Bone marrow (tissue), 2 donors: ENCODE results near the gene GNG11.

Experiments
- DNase-seq, 2 donors: peaks; one replicate each; lab custom pipeline; 2025; lab: John Stamatoyannopoulos, UW

GNG11 gene

DNA sequence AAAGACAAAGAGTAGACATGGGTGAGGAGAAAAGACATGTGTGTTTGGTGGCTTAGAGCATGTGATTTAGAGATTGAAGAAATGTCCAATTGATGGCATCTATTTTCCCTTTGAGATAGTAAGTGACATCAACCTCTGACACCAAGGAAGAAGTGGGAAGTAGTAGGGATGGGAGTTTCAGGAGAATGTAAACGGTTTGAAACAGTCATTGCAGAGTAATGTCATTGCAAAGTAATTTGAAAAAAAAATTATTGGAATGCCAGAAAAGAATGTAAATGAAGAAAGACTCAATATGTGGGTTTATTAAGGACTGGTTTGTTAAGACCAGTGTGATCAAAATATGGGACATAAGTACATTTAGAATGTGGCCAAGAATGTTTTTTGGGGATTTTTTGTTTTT is 26.6 kb downstream of the GNG11 start:
- no peak for DNase-seq

DNA sequence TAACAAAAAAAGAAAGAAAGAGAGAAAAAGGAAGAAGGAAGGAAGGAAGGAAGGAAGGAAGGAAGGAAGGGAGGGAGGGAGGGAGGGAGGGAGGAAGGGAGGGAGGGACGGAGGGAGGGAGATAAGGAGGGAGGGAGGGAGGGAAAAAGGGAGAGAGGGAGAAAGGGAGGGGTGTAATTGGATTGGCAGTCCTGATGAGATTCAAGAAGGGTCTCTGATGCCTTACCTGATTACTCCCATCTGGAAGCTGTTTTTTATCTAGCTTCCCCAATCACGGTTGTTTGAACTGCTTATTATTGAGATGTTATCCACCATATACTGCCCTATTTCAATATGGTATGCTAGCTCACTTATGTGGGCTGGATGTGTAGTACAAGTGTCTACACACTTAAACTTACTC is 27.3 kb downstream of the GNG11 start:
- no peak for DNase-seq

DNA sequence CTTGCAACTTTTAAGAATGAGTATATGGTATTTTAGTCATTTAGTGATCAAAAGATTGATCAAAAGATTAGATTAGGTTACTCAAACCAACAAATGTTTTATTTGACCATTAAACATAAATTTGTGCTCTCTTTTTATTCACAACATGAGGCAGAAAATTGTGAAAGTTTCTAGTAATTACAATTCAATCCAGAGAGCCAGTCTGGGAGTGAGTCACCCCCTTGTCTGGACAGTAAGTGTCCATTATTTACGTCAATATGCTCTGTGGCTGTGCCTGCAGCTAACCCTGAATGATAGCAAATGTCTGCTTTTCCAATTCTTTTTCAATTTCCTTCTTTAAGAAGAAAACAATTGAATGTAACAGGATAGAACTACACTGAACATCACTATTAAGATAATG is 27.9 kb downstream of the GNG11 start:
- no peak for DNase-seq

DNA sequence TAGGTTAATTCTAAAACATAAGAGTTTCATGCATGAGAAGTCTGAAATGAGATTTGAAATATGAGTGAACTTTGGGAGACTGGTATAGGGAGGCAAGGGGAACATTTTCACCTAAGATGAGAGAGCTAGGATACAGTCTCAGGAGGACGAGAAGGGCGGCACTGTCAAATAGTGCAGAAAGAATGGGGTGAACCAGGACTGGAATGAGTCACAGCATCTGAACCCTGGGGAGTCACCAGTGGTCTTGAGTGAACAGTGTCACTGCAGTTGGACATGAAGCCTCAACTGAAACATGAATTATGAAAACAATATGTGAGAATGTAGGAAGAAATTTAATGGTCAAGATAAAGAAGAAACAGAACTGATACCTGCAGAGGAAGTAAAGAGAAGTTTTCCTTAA is 33.8 kb downstream of the GNG11 start:
- DNase-seq, result no peak

DNA sequence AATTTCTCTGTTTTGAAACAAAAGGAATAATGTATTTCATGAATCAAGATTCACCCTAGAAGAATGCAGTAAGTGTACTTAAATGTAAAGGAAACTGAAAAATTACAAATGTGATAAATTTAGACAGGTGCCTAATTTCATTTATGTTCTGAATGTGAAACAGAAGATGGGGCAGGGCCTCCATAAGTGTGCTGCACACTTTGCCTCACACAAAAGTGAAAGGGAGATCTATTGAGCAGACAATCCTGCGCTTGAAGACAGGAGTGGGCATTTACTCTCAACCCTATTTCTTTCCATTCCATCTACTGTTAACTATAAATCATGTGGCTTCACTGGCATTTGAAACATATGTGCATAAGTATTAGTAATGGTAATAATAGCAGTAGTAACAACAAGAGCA is 36.2 kb downstream of the GNG11 start:
- DNase-seq, result no peak

DNA sequence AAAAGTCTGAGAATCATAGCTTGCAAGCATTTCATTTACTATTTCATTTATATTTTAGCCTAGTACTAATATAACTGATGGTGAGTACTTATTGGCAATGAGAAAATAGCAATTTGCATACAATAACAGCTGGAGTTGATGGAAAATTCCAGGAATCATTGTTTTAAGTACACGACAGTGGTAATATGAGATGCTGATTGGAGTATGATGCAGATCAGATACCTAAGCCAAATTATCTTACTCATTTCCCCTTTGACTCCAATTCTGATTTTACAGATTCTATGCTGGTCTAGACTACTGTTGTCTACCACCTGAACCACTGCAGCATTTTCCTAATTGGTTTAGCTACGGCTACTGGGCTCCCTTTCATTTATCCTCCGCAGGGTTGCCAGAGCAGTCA is 36.7 kb downstream of the GNG11 start:
- DNase-seq, result no peak

DNA sequence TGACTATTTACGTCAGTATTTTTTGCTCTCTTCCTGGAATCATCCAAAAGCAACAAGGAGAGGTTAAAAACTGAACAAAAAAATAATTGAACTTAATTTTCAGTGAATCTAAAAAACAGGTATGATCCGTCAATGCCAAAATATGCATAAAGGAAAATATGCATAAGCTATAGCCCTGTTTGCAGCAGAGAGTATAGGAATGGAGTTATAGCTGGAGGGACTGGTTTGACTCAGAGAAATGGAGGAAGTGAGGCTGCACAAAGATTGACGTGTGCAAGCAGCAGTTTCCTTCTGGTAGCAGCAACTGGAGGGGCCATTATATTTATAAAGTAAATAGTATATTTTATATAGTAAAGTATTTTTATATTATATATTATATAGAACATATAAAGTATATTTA is 37.1 kb downstream of the GNG11 start:
- DNase-seq, result peak in 1 of 2 donors; percentile 28

DNA sequence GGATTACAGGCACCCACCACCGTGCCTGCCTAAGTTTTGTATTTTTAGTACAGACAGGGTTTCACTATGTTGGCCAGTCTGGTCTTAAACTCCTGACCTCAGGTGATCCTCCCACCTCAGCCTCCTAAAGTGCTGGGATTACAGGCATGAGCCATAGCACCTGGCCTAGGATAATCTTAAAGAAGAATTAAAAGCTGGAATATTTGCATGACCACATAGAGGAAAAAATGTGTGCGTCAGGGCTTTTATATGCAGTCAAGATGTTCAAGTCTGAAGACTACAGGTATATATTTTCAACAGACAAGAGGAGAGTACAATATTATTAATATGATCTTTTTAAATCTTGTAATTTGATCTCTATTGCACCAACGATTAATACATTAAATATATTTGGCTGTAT is 39.5 kb downstream of the GNG11 start:
- DNase-seq, result no peak

DNA sequence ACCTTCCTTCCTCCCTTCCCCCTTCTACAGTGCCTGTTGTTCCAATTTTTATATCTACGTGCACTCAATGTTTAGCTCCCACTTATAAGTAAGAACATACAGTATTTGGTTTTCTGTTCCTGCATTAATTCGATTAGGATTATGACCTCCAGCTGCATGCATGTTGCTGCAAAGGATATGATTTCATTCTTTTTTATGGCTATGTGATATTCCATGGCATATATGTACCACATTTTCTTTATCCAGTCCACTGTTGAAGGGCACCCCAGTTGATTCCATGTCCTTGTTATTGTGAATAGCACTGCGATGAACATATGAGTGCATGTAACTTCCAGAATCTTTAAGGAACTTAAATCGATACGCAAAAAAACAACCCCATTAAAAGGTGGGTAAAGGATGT is 42.7 kb downstream of the GNG11 start:
- DNase-seq, result no peak

DNA sequence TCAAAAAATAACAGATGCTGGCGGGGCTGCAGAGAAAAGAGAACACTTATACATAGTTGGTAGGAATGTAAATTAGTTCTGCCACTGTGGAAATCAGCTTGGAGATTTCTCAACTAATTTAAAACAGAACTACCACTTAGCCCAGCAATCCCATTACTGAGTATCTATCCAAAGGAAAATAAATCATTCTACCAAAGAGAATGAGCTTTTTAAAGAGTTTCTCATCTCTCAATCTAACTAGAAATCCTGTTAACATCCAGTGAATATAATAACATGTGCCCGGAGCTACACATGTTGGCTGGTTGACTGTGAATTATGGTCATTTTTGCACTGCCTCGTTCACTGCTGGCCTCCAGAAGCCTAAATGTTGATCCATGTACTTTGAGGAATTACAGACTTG is 43.3 kb downstream of the GNG11 start:
- DNase-seq, result no peak

DNA sequence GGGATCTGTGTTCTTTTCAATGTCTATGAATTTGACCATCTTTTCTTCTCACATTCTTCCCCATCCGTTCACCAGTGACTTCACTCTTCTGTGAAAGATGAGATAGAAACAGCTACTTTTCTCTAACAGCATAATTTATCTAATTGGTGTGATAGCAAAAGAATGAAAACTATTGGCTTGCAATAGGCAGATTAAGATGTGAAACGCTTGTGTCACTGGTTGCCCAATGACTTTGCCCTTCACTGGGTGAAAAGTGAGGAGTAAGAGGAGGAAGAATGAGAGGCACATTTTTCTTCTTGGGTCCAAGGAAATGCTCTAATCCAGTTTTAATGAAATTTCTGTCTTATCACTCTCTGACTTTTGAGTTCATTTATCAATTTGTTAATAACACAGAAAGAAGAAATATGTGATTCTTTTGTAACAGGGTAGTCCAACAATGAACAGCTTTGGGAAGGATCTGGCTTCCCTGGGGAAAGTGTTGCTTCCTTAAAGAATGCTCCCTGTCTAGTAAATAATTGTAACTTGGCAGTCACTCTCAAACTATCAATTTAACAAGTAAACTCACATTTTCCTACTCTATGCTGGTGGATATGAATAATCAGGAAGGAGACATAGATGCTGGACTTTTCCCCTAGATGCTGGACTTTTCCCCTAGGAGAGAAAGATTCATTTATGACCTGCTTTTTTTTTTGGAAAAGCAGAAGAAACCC is 47.5 kb downstream of the GNG11 start:
- DNase-seq, result no peak

DNA sequence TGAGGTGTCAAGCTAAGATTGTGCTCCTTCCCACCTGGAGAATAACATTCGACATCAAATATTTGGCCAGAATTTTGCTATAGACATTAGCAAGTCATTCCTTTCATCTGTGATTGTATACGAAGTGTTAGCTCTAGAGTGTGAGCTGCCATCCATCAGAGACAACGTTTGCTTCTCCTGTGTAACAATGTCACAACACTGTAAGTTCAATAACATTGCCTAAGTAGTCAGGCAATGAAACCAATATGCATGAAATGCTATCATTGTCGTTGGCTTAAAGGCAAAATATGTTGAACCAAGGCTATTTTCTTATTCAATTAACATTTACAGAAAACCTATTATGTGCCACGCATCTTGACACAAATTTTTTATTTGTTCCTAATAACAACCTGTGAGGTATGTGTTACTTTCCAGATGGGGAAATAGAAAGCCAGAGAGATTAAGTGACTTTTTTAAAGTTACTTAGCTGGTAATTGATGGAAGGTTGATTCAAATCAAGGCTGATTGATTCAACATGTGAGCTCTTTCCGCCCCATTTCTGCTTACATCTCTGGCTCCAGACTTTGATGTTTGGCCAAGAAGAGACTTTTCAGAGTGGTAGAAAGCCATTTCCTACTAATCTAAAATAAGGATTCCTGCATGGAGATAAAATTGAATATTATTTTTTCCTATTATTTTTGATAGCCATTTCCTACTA is 50.6 kb downstream of the GNG11 start:
- no peak for DNase-seq

DNA sequence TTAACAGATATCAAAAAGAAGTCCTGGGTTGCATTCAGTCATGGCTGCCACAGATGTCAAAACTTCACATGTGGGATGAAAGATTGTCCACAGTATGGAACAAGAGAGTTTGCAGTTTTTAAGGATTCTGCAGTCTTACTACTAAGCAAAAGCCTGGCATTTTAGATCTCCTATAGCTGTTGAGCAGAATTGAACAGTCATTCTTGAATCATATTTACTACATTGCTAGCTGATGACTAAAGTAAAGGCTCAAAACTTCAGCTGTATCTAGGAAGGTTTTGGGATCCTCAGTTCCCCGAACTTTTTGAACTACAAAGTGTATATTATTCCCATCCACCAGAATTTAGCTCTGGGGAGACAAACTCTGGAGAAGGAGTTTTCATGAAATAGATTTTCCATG is 51.6 kb downstream of the GNG11 start:
- DNase-seq, result no peak

DNA sequence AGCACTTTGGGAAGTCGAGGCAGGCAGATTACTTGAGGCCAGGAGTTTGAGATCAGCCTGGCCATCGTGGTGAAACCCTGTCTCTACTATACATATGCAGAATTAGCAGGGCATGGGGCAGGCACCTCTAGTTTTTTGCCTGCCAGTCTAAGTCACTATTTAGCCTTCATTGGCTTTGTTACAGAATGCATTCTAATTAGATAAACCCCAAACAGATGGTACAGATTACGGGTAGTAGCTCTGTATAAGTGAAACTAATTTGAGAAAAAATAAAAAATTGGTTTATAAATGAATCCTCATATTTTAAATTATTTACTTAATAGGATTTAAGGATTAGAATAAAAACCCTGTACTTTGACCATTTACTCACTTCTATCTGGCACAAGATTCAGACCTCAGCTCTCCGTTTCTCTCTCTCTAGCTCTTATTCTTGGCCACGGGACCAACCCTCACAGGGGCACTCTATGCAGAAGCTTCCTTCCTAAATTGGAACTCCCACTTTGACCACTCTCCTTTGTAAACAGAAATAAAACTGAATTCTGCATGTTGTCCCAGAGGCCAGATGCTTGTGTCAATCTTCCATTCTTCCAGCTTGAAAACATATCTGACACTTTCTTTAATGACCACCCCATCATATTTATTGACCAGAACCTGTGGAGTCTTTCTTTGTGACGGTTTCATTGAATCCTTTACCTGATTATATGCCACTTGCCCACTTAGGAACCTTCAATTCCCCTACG is 55.8 kb downstream of the GNG11 start:
- peak in 1 of 2 donors; percentile 30 for DNase-seq
